GM19238 (cell line): ENCODE data around the gene GRIN1.

Source experiments
- DNase-seq: peaks from one replicate; pipeline ENCODE4 v3.0.0; 2011; ENCODE audit warnings: low spot score; ENCODE audit not compliant: insufficient read length

GRIN1 gene

DNA sequence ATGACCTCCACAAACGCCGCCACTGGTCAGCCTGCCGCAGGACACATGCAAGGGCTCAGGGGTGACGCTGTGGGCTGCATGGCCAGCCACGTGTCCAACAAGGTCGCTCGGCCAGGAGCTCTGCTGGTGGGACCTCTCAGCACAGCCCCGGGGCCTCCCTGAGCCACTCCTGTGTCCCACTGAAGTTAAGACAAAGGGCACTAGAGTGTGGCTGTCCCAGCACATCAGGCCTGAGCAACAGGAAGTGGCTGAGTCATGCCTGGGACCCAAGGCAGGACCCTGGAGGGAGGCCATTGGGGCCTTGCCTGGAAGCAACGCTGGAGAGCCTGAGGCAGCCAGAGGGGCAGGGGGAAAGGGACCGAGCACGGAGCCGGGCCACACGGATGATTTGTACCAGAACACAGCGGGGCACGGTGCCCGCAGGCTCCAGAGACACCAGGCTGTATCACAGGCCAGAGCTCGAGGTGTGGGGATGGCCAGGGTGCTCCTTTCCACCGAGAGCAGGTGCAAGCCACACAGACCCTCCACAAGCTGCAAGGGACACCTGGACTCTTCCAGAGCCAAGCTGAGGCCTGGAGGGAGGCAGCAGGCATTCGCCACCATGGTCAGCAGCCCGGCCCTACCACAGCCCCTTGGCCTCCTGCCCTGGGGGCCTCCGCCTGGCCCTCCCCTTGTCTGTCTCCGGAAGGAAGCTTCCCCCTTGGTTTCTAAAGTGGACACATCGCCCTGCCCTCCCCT, 39.4 kb downstream of the GRIN1 start:
- no peak for DNase-seq

DNA sequence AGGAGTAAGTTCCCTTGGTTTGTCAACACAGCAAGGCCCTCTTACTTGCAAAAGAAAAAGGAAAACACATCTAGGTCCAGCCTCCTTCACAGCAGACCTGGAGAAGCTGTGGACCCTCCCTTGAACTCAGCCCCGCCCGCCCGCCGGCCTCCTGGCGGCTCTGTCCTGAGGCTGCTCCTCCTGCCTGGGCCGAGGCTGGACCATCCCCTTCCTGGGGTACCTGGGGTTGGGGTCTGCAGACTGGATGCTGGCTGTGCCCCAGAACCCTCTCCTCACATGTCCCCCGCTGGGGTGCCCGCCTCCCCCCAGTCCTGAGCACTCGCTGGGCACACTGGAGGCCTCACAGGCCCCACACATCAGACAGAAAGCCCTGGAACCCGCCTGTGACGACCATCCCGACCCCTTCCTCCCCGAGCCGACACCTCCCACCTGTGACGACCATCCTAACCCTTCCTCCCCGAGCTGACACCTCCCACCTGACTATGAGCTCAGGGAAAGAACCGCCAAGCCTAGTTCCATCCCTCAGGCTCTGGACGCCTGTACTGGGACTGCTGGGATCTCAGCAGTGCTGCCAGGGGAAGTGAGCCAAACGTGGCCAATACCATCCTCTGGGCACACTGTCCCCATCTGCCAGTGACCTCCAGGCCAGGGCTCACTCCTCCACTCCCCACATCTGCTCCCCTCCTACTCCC, 40.1 kb downstream of the GRIN1 start:
- no peak for DNase-seq

DNA sequence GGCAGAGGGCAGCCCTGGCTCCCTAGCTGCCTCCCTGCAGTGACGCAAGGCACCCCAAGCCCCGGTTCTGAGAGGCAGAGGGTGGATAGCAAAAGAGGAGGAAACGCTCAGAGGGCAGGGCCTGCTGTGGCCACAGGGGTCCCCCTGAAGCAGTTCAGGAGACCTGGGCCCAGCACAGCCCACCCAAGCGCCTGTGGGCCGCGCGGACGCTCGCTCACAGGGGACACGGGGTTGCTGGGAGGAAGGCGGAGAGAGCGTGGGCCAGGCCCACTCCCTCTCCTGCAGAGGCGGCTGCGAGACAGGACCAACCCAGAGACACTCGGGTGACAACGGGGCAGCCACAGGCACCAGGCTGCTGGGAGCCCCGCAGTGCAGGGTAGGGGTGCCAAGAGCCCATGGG, 40.8 kb downstream of the GRIN1 start:
- no peak for DNase-seq

DNA sequence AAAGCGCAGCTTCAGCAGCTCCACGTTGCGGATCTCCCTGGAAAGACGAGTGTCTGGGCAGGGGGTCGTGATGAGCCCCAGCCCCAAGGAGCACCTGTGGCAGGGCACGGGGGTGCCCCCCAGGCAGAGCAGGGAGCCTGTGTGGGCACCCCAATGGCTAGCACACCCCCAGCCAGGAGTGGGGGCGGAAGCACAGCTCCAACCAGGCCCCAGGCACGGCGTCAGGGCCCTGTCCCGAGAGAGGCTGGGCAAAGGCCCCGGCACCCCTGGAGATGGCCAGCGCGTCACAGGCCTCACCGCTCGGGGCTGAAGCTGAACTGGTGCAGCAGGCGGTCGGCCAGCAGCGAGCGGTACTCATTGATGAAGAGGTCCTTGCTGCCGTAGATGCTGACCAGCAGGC, 41.5 kb downstream of the GRIN1 start:
- DNase-seq, result no peak

DNA sequence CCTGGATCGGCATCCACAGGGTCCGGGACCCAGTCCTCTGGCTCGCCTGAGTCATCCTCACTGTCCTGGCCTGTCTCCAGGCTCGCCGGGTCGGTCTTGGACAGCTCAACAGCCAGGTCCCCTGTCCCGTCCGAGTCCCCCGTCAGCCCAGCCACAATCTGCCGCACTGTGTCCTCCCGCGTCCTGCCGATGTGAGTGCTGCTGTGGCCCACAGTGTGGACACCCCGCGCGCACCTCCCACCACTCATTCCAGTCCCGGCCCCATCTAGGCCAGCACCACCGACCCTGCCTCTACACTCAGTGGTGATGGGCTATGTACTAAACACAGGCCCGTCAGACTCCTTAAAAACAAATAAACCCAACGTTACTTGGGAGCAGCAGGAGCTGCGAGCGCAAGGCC, 42.7 kb downstream of the GRIN1 start:
- DNase-seq, result no peak

DNA sequence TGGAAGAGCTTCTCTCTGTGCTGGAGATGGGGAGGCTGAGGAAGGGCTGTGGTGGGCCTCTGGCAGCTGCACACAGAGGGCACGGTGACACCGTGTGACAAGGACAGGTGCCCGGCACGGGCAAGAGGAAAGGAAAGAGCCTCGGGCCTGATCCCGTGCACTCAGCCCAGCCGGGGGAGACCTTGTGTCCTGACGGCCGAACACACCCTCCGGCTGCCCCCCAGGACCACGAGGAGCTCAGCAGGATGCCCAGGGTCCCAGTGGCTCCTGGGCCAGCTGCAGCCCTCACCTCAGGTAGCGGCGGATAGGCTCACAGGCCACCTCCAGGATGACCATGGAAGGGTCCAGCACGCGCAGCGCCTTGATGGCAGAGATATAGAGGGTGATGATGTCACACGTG, 43.9 kb downstream of the GRIN1 start:
- DNase-seq, result no peak

DNA sequence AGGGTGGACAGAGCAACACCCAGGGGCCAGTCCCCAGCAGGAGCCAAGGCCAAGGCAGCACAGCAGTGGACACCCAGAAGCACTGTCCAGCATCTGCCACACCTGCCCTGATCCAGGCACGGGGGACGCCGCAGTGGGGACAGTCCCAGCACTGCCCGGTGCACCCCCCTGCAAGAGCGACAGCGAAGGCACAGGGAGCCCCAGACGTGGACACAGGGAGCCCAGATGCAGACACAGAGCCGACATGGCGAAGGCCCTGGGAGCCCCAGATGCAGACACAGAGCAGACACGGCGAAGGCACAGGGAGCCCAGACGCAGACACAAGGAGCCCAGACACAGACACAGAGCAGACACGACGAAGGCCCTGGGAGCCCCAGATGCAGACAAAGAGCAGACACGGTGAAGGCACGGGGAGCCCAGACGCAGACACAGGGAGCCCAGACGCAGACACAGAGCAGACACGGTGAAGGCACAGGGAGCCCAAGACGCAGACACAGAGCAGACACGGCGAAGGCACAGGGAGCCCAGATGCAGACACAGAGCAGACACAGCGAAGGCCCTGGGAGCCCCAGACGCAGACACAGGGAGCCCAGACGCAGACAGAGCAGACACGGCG, 45.1 kb downstream of the GRIN1 start:
- DNase-seq, result no peak

DNA sequence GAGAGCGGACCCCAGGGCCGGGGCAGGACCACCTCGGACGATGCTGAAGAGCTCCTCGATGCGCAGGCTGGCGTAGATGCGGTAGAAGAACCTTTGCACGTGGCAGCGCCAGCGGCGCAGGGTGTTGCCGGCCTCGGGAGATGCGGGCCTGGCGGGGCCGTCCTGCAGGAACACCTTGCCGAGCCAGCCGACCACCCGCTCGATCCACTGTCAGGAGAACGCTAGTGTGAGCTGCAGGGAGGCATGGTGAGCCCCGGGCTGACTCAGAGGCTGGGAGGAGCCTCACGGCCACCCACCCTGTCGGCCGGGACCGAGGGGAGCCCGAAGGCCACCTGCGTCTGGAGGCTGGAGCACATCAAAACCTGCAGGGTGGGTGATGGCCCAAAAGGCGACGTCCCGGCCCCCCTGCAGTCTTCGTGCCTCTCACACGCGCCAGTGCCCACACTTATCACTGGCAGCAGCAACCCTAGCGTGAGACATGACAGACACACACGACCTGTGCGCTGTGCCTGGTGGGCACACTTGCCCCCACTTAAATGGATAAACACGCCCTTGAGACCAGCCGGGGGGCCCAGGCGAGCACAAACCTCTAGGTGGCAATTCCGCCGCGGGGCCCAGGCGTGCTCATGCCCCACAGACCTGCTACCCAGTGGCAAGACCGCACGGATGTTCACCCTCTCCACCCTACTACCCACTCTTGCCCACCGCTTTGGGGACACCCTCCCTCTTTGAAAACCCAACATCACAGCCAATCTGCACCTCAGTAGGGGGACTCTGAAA, 46.1 kb downstream of the GRIN1 start:
- no peak for DNase-seq

DNA sequence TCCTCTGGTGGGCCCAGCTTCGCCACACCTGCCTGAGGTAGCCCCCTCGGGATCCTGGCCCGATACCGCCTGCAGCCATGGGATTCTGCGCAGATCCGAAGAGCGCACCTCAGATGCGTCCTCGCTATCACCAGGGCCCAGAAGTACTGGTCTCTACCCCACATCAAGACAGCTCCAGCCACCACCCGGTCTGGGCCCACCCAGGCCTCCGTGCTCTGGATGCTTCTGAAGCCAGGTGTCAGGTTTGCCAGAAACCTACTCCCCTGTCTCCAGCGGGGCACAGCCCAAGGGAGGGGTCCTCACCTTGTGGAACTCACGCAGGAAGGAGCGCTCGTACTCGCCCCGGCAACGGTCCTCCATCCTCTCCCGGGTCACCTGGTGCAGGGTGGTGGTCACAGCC, 47.0 kb downstream of the GRIN1 start:
- no peak for DNase-seq

DNA sequence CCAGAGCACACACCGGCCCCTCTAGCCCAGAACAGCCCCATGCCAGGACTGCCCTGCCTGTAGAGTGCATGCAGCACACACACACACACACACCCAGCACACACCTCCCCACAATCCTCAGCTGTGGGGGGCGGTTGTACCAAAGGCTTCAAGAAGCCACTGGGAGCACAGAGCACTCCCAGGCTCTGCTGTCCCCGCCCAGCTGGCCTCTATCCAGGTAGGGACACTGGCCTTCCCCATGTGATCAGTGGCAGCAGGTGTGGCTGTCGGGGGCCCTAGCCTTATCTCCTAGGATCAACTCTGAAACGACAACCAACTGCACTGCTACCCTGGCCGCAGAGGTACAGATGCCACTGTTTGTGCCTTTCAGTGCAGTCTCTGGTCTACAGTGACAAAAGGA, 47.4 kb downstream of the GRIN1 start:
- DNase-seq, result no peak

DNA sequence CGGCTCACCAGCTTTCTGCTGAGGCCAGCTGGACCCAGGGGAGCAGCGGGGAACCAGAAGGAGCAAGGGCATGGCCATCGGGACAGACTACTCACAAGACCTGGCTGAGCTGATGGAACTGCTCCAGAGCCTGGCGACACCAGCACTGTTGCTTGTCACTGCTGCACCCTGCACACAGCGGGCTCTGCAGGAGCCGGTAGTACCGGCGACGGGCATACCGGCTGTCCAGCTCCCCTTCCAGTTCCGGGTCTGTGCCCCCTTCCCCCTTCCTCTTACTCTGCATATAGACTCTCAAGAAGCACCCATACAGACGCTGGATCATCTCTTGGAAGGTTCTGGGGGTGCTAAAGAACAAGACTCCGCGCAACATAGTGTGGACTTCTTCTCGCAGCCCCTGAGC, 48.4 kb downstream of the GRIN1 start:
- DNase-seq, result no peak

DNA sequence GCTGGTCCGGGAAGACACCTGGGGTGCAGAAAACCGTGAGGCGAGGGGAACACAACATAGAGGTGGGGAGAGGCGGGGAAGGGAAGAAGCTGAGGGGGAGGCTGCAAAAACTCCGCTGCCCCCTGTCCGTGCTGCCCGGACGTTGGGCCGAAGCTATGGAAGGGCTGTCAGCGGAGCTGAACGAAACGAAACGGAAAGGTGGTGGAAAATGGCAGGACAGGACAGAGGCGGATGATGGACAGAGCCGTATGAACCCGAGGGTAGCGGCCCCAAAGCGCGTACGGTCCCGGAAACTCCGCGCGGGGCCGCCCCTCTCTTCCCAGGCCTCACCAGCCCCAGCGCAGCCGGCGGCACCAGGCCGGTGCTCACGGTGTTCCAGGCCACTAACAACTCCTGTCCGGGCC, 49.1 kb downstream of the GRIN1 start:
- DNase-seq, result no peak

DNA sequence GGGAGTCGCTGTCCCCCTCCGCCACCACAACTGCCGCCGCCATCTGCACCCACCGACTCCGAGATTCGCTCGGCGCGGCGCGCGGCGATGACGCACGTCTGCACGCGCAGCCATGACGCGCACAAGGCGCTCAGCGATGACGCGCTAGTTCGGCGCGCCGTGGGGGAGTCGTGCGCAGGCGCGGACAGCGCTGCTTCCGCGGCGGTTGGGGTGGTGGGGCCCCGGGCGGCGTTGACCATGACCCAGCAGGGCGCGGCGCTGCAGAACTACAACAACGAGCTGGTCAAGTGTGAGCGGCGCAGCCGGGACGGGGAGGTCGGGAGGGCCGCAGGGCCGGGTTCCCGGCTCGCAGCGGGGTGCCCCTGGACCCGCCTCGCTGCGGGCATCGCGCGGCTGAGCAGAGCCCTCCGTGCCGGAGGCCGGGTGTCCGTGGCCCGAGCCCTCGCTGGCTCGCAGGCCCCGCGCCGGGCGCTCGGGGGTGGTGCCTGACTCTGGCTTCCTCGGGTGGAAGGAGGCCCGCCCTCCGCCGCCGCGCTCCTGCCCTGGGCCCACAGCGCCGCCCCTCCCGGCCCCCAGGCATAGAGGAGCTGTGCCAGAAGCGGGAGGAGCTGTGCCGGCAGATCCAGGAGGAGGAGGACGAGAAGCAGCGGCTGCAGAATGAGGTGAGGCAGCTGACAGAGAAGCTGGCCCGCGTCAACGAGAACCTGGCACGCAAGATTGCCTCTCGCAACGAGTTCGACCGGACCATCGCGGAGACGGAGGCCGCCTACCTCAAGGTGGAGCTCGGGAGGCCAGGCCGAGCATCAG, 49.7 kb downstream of the GRIN1 start, which contains the start of the genes ANAPC2 and SSNA1:
Gene ANAPC2 (minus strand): TSS at position 71 of the 807 bp plus-strand sequence. CDS start 28 bp downstream, at position 43.
Gene SSNA1 (plus strand): TSS at position 187 of the 807 bp plus-strand sequence. CDS start 51 bp downstream, at position 238.
- peak; percentile 92 for DNase-seq

DNA sequence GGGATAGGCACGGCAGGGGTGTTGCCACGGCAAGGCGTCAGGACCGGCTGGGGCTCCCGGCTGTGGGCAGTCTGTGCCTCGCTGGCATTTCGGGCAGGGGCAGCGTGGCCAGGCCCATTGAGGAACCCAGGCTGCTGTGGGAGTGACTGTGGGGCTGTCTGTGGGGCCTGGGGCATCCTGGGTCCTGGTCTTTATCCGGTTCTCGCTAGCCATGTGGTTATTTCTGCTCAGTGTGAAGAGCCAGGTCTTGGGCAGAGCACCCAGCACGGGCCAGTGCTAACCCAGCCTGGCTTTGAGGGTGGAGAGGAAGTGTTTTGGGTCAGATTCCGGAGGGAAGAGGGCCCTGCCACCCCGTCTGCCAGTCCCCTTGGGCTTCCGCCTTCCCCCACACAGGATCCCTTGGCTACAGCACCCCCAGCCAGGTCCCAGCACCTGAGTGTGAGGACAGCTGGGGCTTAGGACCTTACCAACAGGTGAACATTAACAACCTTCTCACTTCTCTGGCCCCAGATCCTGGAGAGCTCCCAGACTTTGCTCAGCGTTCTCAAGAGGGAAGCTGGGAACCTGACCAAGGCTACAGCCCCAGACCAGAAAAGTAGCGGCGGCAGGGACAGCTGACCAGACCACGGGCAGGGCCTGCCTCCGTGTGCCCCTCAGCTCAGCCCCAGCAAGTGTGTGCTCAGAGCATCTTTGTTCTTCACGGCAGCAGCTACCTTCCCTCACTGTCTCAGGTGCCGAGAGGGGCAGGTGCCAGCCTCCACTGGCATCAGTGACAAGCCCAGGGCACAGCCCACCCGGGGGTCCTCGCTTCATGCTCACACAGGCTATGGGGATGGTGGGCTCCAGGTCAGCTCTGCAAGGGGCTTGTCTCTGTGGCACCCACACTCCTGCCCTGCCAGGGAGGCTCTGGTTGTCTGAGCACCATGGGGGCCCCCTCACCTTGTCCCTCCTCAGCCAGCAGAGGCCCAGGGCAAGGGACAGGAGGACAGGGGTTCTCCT, 50.6 kb downstream of the GRIN1 start:
- no peak for DNase-seq

DNA sequence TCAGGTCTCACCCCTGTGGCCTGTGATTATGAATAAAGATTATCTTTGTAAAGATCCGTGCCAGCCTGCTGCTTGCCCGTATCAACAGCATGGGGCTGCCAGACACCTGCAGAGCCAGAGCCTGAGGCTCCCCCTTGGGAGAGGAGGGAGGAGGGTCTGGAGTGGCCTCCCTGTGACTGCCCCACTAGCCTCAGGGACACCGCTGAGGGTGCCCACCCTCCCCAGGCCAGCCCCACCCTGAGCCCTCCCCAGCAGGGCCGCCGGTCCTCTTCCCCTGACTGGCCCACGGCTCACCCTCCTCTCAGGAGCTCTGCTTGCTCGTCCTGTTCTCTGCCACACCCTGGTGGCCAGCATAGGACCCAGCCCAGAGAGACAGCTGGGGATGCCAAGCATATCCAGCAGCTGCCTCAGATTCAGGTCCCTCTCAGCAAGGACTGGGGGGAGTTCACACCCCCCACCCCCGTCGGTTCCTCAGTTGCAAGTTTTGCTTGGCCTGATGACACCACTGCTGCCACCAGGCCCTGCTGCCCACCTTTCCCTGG, 51.4 kb downstream of the GRIN1 start:
- no peak for DNase-seq

DNA sequence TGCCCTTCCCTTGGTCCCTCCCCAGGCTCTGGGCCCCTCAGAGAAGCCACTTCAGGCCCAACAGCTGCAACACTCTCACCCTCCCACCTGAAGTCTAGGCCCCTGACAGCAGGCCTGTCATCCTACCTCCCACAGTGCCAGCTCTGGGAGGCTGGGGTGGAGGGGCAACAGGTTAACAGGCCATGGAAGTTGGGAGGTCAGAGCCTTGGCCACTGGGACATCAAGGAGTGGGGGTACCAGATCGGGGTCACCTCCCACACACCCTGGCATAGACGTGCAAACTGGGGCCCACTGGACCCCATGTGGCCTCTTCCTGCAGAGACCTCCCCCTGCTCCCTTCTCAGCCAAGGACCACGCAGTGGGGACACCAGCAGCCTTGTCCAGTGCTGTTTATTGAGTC, 52.3 kb downstream of the GRIN1 start:
- no peak for DNase-seq

DNA sequence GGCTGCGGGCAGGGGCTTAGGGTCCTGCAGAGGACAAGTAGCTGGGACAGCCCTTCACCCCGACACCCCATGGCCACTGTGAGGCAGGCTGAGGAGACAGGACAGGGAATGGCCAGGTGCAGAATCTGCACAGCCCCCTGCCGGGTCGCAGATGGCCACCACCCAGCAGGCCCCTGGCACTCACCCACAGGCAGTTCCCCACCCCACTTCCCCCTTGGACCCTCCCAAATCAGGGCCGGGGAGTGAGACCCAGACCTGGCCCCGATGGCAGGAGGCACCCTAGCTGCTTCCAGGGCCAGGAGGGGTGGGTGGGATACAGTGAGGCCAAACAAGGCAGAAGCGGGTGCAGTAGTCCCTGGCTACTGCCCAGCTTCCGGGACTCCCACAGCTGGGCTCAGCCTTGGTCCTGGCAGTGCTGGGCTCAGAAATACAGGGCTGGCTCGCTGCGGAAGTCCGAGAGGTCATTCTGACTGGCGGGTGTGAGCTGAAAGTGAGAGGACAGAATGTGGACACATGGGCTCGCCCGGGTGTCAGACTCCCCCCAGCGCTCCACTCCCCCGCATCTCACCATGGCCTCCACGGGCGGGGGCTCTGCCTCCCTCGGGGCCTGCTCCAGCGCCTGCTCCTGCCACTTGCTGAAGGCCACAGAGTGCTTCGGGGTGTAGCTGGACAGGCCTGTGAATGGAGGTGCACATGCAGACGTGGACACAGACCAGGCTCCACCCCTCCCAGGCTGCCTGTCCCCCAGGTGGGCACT, 52.9 kb downstream of the GRIN1 start:
- DNase-seq, result no peak

DNA sequence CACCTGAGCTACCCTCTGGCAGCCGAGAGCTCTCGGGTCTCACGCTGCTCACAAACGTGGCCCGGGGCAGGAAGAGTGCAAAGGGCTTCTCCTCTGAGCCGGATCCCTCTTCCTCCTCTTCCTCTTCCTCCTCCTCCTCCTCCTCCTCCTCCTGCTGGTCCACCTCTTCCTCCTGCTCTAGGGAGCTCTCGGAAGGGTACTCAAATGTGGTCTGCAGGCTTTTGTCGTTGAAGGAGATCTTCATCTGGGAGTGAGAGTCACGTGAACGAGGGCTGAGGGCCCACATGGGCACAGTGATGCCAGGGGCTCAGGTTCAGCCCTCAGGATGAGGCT, 53.5 kb downstream of the GRIN1 start:
- no peak for DNase-seq

DNA sequence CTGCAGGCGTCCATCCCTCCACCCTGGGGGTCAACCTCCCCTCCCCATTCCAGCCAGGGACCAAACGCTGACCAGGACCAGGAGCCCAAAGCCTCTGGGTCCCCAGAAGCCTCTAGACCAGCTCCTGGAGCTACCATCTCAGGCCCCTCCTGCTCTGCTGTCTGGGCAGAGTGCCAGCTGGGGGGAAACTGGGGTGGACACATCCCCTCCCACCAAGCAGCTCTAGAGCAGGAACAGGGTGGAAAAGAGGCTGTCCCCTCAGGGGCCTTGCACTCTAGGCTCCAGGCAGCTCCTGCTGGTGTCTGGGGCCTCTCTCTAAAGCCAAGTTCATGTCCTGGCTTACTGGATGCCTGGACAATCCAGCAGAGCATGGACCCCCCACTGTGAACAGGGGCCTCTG, 53.9 kb downstream of the GRIN1 start:
- DNase-seq, result no peak
